ENCODE data around the gene ZNF366. TPM values are rescaled to one million over a fixed set of nuclear protein-coding genes. Genes with fewer than 3 reads are reported as not detected.

Gene ZNF366
- total RNA-seq, 4 donors from 2014 or later: 2.8 to 6.5 (median 4.9) TPM

DNA sequence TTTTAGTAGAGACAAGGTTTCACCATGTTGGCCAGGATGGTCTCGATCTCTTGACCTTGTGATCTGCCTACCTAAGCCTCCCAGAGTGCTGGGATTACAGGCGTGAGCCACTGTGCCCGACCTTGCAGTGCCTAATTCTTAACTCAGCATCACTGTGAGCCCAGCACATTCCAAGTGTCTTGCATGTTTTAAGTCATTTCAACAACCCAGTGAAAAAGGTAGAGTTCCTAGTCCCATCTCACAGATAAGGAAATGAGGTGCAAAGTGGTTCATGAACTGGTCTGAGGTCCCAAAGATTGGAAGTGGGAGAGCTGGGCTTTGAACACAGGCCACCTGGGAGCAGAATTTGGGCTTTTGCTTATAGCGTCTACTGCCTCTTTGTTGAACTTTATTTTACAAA, 68.0 kb downstream of the ZNF366 start:
- Histone ChIP-seq H3K36me3 (no peaks in the 10 kb centered on the region), H3K27me3 (no peaks in the 10 kb centered on the region), H3K4me3 (no peak overlapping the region), H3K4me1 (peaks cover 22 to 62% (median 31%) of the 10 kb centered on the region in 3 donors), H3K9me3 (no peaks in the 10 kb centered on the region), H3K27ac (peak overlapping the region; percentile 34 to 58 (median 46))
- WGBS, 2 donors (ENCODE audit: low coverage in 1 of 2): 38 to 78% methylated on average over 1 to 4 of the region's 4 CpGs
- TF ChIP-seq POLR2AphosphoS5 (IDR thresholded peaks at IDR 0.05) (no peak), POLR2A (IDR thresholded peaks at IDR 0.05) (no peak), EP300 (IDR thresholded peaks at IDR 0.05) (no peak)
- TF ChIP-seq, protein P1, sequence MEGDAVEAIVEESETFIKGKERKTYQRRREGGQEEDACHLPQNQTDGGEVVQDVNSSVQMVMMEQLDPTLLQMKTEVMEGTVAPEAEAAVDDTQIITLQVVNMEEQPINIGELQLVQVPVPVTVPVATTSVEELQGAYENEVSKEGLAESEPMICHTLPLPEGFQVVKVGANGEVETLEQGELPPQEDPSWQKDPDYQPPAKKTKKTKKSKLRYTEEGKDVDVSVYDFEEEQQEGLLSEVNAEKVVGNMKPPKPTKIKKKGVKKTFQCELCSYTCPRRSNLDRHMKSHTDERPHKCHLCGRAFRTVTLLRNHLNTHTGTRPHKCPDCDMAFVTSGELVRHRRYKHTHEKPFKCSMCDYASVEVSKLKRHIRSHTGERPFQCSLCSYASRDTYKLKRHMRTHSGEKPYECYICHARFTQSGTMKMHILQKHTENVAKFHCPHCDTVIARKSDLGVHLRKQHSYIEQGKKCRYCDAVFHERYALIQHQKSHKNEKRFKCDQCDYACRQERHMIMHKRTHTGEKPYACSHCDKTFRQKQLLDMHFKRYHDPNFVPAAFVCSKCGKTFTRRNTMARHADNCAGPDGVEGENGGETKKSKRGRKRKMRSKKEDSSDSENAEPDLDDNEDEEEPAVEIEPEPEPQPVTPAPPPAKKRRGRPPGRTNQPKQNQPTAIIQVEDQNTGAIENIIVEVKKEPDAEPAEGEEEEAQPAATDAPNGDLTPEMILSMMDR (IDR thresholded peaks at IDR 0.05): no peak
- no peak for ATAC-seq

DNA sequence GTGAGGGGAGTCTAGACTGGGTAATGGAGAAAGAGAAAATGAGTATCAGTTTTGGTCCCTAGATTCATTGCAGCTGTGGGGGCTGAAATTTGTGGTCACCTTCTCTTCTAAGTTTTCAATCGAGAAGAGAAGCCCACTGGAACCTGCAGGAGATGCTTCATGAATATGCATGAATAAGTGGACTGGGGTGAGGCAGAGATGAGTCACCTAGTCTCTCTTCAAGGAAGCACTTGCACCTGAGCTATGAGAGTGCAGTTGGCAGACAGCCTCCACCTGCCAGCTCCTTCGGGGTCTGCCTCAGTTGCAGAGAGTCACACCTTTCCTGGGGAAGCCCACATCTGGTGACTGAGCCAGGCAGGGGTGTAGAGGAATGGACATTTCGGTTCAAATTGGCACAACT, 69.1 kb downstream of the ZNF366 start:
- Histone ChIP-seq H3K9me3 (no peaks in the 10 kb centered on the region), H3K4me3 (no peak overlapping the region), H3K4me1 (peaks cover 28 to 66% (median 38%) of the 10 kb centered on the region in 3 donors), H3K36me3 (no peaks in the 10 kb centered on the region), H3K27ac (peak overlapping the region in 2 of 4 donors; percentile 18 to 58), H3K27me3 (no peaks in the 10 kb centered on the region)
- TF ChIP-seq POLR2A (IDR thresholded peaks at IDR 0.05) (no peak), EP300 (IDR thresholded peaks at IDR 0.05) (no peak), POLR2AphosphoS5 (IDR thresholded peaks at IDR 0.05) (no peak)
- TF ChIP-seq, protein P1 (IDR thresholded peaks at IDR 0.05): no peak
- no peak for ATAC-seq
- 100% methylated on average over 1 of the region's 3 CpGs; no CpG with 5 or more reads in 1 of the 2 donors for WGBS, 2 donors (ENCODE audit: low coverage in 1 of 2)

DNA sequence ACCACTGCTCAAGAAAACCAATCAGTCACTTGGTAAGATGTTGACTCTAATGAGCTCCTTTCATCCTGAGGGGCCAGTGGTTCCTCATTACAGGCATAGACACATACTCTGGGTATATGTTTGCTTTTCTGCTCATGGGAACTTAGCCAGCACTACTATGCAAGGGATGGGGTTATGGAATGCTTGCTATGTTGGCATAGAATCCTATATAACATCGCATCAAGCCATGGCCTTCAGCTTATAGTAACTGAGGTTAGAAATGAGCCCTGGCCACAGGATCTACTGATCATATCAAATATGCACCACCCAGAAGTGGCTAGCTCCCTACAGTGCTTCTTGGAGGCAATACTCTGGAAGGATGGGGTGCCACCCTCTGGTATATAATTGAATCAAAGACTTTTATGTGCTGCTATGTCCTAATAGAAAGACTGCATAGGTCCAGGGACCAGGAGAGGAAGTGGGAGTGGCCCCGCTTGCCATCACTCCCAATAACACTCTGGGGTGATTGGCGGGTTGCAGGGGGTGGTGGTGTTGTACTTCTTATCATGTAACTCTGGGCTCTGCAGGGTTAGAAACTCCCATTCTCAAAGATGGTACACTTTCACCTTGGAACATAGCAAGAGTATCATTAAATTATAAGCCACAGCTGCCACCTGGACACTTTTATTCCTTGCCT, 70.3 kb downstream of the ZNF366 start:
- no peaks in the 10 kb centered on the region for H3K9me3 ChIP-seq
- 100% methylated on average over 1 to 3 of the region's 3 CpGs for WGBS, 2 donors (ENCODE audit: low coverage in 1 of 2)
- H3K4me1 ChIP-seq: peaks cover 31 to 66% (median 39%) of the 10 kb centered on the region in 3 donors
- no peaks in the 10 kb centered on the region for H3K27me3 ChIP-seq
- H3K4me3 ChIP-seq: no peak overlapping the region
- TF ChIP-seq POLR2A (IDR thresholded peaks at IDR 0.05): no peak
- TF ChIP-seq EP300 (IDR thresholded peaks at IDR 0.05): no peak
- TF ChIP-seq, protein P1 (IDR thresholded peaks at IDR 0.05): no peak
- TF ChIP-seq POLR2AphosphoS5 (IDR thresholded peaks at IDR 0.05): no peak
- H3K36me3 ChIP-seq: no peaks in the 10 kb centered on the region
- H3K27ac ChIP-seq: peak overlapping the region in 1 of 4 donors; percentile 72
- no peak for ATAC-seq

DNA sequence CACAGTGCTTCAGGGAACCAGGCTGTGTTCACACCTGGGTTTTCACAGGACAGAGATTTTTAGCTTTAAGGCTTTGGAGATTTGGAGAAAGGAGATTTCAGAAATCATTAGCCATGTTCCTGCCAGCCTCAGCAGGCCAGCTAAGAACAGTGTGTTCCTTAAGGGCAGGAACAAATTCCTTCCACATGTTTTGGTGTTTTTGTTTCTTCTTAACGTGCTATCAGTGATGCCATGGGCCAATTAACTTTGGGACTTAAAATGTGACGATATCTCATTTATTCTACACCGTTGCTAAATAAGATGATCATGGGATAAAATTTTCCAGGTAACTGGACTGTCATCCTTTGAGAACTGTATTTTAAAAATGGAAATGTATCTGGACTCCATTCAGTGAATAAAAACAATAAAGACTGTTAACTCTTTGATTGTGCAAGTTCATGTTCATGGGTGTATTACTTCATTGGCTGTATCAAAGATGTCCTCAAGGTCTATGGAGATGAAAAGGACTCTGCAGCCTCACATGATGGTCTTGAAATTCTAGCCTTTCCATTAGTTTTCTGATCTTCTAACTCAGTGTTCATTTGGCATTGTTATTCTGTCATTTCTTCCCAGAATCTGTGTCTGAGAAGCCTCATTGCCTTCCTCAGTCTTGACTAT, 72.3 kb downstream of the ZNF366 start:
- Histone ChIP-seq H3K9me3 (no peaks in the 10 kb centered on the region), H3K27ac (peak overlapping the region; percentile 72 to 83 (median 75)), H3K27me3 (no peaks in the 10 kb centered on the region), H3K4me1 (peaks cover 29 to 46% (median 32%) of the 10 kb centered on the region in 3 donors), H3K36me3 (no peaks in the 10 kb centered on the region), H3K4me3 (no peak overlapping the region)
- ATAC-seq: peak; percentile 82
- WGBS, 2 donors (ENCODE audit: low coverage in 1 of 2): 46% methylated on average over 3 of the region's 3 CpGs
- TF ChIP-seq EP300 (IDR thresholded peaks at IDR 0.05): no peak
- TF ChIP-seq POLR2A (IDR thresholded peaks at IDR 0.05): no peak
- TF ChIP-seq, protein P1 (IDR thresholded peaks at IDR 0.05): peak in 1 of 4 experiments; percentile 25
- peak; percentile 93 for TF ChIP-seq POLR2AphosphoS5 (IDR thresholded peaks at IDR 0.05)
